ENCODE data around the gene OR4E1. TPM values are rescaled to one million over a fixed set of nuclear protein-coding genes. Genes with fewer than 3 reads are reported as not detected.
A peak's percentile ranks its signal among the peaks of the same experiment; 100 is the strongest.
"Not testable (repeated sequence)": the region's sequence is repeated elsewhere in the genome, so short reads cannot be mapped to it uniquely, and the experiment has no call there.

Gene OR4E1
- total RNA-seq, 1 donor from 2014 or later = not detected

GRCh38 chr14:21711360-21711961, 37.8 kb upstream of the OR4E1 start:
- H3K4me3 Mint-ChIP-seq (ENCODE audit: unreplicated experiment) = no peak overlapping the region
- peak; percentile 35 for DNase-seq (ENCODE audit: low spot score)
- no peaks in the 10 kb centered on the region for H3K27me3 Mint-ChIP-seq (ENCODE audit: unreplicated experiment)
- no peaks in the 10 kb centered on the region for H3K4me1 Mint-ChIP-seq (ENCODE audit: unreplicated experiment)
- TF ChIP-seq CTCF (IDR thresholded peaks at IDR 0.05; ENCODE audit: unreplicated experiment) = peak; percentile 87
- no peaks in the 10 kb centered on the region for H3K9me3 Mint-ChIP-seq (ENCODE audit: unreplicated experiment)
- H3K36me3 Mint-ChIP-seq (ENCODE audit: low read depth, unreplicated experiment) = peaks cover 4% of the 10 kb centered on the region
- no peak overlapping the region for H3K27ac Mint-ChIP-seq (ENCODE audit: unreplicated experiment)

- DNase-seq (ENCODE audit: low spot score) = no peak
- peaks cover 4% of the 10 kb centered on the region for H3K36me3 Mint-ChIP-seq (ENCODE audit: low read depth, unreplicated experiment)
Observed at GRCh38 chr14:21704338-21704737, 30.7 kb upstream of the OR4E1 start.

GRCh38 chr14:21703357-21704326, 30.0 kb upstream of the OR4E1 start:
- DNase-seq (ENCODE audit: low spot score) = no peak
- no peaks in the 10 kb centered on the region for H3K4me1 Mint-ChIP-seq (ENCODE audit: unreplicated experiment)
- TF ChIP-seq CTCF (IDR thresholded peaks at IDR 0.05; ENCODE audit: unreplicated experiment) = no peak
- H3K9me3 Mint-ChIP-seq (ENCODE audit: unreplicated experiment) = no peaks in the 10 kb centered on the region
- peaks cover 4% of the 10 kb centered on the region for H3K36me3 Mint-ChIP-seq (ENCODE audit: low read depth, unreplicated experiment)
- no peak overlapping the region for H3K27ac Mint-ChIP-seq (ENCODE audit: unreplicated experiment)
- no peak overlapping the region for H3K4me3 Mint-ChIP-seq (ENCODE audit: unreplicated experiment)
- H3K27me3 Mint-ChIP-seq (ENCODE audit: unreplicated experiment) = peaks cover 2% of the 10 kb centered on the region

More at GRCh38 chr14:21704338-21704737, 30.7 kb upstream of the OR4E1 start:
- no peak overlapping the region for H3K27ac Mint-ChIP-seq (ENCODE audit: unreplicated experiment)
- H3K27me3 Mint-ChIP-seq (ENCODE audit: unreplicated experiment) = no peaks in the 10 kb centered on the region
- no peak overlapping the region for H3K4me3 Mint-ChIP-seq (ENCODE audit: unreplicated experiment)
- no peaks in the 10 kb centered on the region for H3K9me3 Mint-ChIP-seq (ENCODE audit: unreplicated experiment)
- TF ChIP-seq CTCF (IDR thresholded peaks at IDR 0.05; ENCODE audit: unreplicated experiment) = no peak
- no peaks in the 10 kb centered on the region for H3K4me1 Mint-ChIP-seq (ENCODE audit: unreplicated experiment)

- no peaks in the 10 kb centered on the region for H3K4me1 Mint-ChIP-seq (ENCODE audit: unreplicated experiment)
- no peaks in the 10 kb centered on the region for H3K9me3 Mint-ChIP-seq (ENCODE audit: unreplicated experiment)
- H3K27me3 Mint-ChIP-seq (ENCODE audit: unreplicated experiment) = peaks cover 2% of the 10 kb centered on the region
- no peak overlapping the region for H3K27ac Mint-ChIP-seq (ENCODE audit: unreplicated experiment)
- H3K36me3 Mint-ChIP-seq (ENCODE audit: low read depth, unreplicated experiment) = no peaks in the 10 kb centered on the region
- no peak overlapping the region for H3K4me3 Mint-ChIP-seq (ENCODE audit: unreplicated experiment)
- no peak for TF ChIP-seq CTCF (IDR thresholded peaks at IDR 0.05; ENCODE audit: unreplicated experiment)
- no peak for DNase-seq (ENCODE audit: low spot score)
Observed at GRCh38 chr14:21702316-21702715, 28.7 kb upstream of the OR4E1 start.

- Mint-ChIP-seq H3K27me3 (ENCODE audit: unreplicated experiment) (peaks cover 2% of the 10 kb centered on the region), H3K27ac (ENCODE audit: unreplicated experiment) (no peak overlapping the region), H3K4me3 (ENCODE audit: unreplicated experiment) (no peak overlapping the region), H3K9me3 (ENCODE audit: unreplicated experiment) (no peaks in the 10 kb centered on the region), H3K4me1 (ENCODE audit: unreplicated experiment) (no peaks in the 10 kb centered on the region), H3K36me3 (ENCODE audit: low read depth, unreplicated experiment) (no peaks in the 10 kb centered on the region)
- no peak for TF ChIP-seq CTCF (IDR thresholded peaks at IDR 0.05; ENCODE audit: unreplicated experiment)
- no peak for DNase-seq (ENCODE audit: low spot score)
Observed at GRCh38 chr14:21699551-21699950, 25.9 kb upstream of the OR4E1 start.

GRCh38 chr14:21698538-21698937, 24.9 kb upstream of the OR4E1 start:
- not testable (repeated sequence) for H3K4me1 Mint-ChIP-seq (ENCODE audit: unreplicated experiment); DNase-seq (ENCODE audit: low spot score); H3K4me3 Mint-ChIP-seq (ENCODE audit: unreplicated experiment); H3K27me3 Mint-ChIP-seq (ENCODE audit: unreplicated experiment); H3K36me3 Mint-ChIP-seq (ENCODE audit: low read depth, unreplicated experiment); H3K9me3 Mint-ChIP-seq (ENCODE audit: unreplicated experiment); H3K27ac Mint-ChIP-seq (ENCODE audit: unreplicated experiment)

- H3K36me3 Mint-ChIP-seq (ENCODE audit: low read depth, unreplicated experiment); H3K4me3 Mint-ChIP-seq (ENCODE audit: unreplicated experiment); H3K27me3 Mint-ChIP-seq (ENCODE audit: unreplicated experiment); H3K4me1 Mint-ChIP-seq (ENCODE audit: unreplicated experiment); DNase-seq (ENCODE audit: low spot score); H3K27ac Mint-ChIP-seq (ENCODE audit: unreplicated experiment); H3K9me3 Mint-ChIP-seq (ENCODE audit: unreplicated experiment): not testable (repeated sequence)
Observed at GRCh38 chr14:21697662-21698061, 24.0 kb upstream of the OR4E1 start.
